Keratinocyte (primary cell): ENCODE data around the gene ZDHHC1. TPM values are rescaled to one million over a fixed set of nuclear protein-coding genes. Genes with fewer than 3 reads are reported as not detected.
"Not testable (repeated sequence)": the region's sequence is repeated elsewhere in the genome, so short reads cannot be mapped to it uniquely, and the experiment has no call there.

Experiments
- DNase-seq: peaks from one replicate; pipeline ENCODE4 v3.0.0-alpha.2; 2011; ENCODE audit warnings: low read depth, missing footprints, low spot score
- FAIRE-seq: peaks from 2 replicates; lab custom pipeline; 2011; peaks lifted over from hg19 to GRCh38; lab: Jason Lieb, UNC
- H2AFZ ChIP-seq: 2 replicates; pipeline ENCODE4 v1.6.0; 2012; ENCODE audit warnings: low read length, control low read depth, inconsistent platforms; ENCODE audit not compliant: control insufficient read depth
- H3K27ac ChIP-seq: 2 replicates; pipeline ENCODE4 v1.5.1; 2011; ENCODE audit warnings: low read length; ENCODE audit not compliant: control insufficient read depth, insufficient read depth
- H3K27me3 ChIP-seq: 3 replicates; pipeline ENCODE4 v1.6.0; 2011; ENCODE audit warnings: low read length; ENCODE audit not compliant: control insufficient read depth, insufficient read depth; ENCODE audit errors: extremely low read depth
- H3K36me3 ChIP-seq, 2 experiments: 2 replicates in 1 of 2; 3 replicates in 1 of 2; pipeline ENCODE4 v1.5.1; 2011; ENCODE audit warnings: low read length in 2 of 2, mild to moderate bottlenecking in 1 of 2; ENCODE audit not compliant: control insufficient read depth in 2 of 2, insufficient read depth in 2 of 2; ENCODE audit errors: extremely low read depth in 1 of 2
- H3K4me1 ChIP-seq: 3 replicates; pipeline ENCODE4 v1.5.1; 2011; ENCODE audit warnings: low read length; ENCODE audit not compliant: control insufficient read depth, insufficient read depth; ENCODE audit errors: extremely low read depth
- H3K4me2 ChIP-seq: 3 replicates; pipeline ENCODE4 v1.6.0; 2011; ENCODE audit warnings: low read depth, low read length; ENCODE audit not compliant: control insufficient read depth, insufficient read depth; ENCODE audit errors: extremely low read depth
- H3K4me3 ChIP-seq, 3 experiments: fragments of 200-600 bp in 1 of 3; sonication (generic) in 1 of 3; 2 replicates in 2 of 3; 3 replicates in 1 of 3; pipeline ENCODE4 v1.5.1; 2011 to 2016; ENCODE audit warnings: low read length in 3 of 3, mild to moderate bottlenecking in 3 of 3, control low read depth in 2 of 3, inconsistent platforms in 1 of 3, low read depth in 1 of 3, mixed read lengths in 1 of 3, mixed run types in 1 of 3, moderate library complexity in 1 of 3; ENCODE audit not compliant: control insufficient read depth in 2 of 3, insufficient read depth in 2 of 3; ENCODE audit errors: extremely low read depth in 1 of 3
- H3K79me2 ChIP-seq: 2 replicates; pipeline ENCODE4 v1.6.0; 2012; ENCODE audit warnings: low read length; ENCODE audit not compliant: control insufficient read depth, insufficient read depth
- H3K9ac ChIP-seq: 3 replicates; pipeline ENCODE4 v1.6.0; 2011; ENCODE audit warnings: low read length; ENCODE audit not compliant: control insufficient read depth, insufficient read depth; ENCODE audit errors: extremely low read depth
- H3K9me1 ChIP-seq: 3 replicates; pipeline ENCODE4 v1.6.0; 2011; ENCODE audit warnings: low read length; ENCODE audit not compliant: control insufficient read depth, insufficient read depth; ENCODE audit errors: extremely low read depth
- H3K9me3 ChIP-seq: 2 replicates; pipeline ENCODE4 v1.5.1; 2012; ENCODE audit warnings: low read depth, low read length; ENCODE audit not compliant: control insufficient read depth
- H4K20me1 ChIP-seq: 3 replicates; pipeline ENCODE4 v1.6.0; 2011; ENCODE audit warnings: low read length; ENCODE audit not compliant: control insufficient read depth, insufficient read depth; ENCODE audit errors: extremely low read depth
- CTCF ChIP-seq, 3 experiments: IDR thresholded peaks in 1 of 3; conservative IDR thresholded peaks in 1 of 3; optimal IDR thresholded peaks in 1 of 3; 2 replicates in 2 of 3; 3 replicates in 1 of 3; pipeline versions ENCODE3 to v1.5.1; 2011; ENCODE audit warnings: low read length in 3 of 3, mild to moderate bottlenecking in 3 of 3, moderate library complexity in 2 of 3, control low read depth in 1 of 3, inconsistent platforms in 1 of 3; ENCODE audit not compliant: insufficient read depth in 2 of 3; ENCODE audit errors: extremely low read depth in 1 of 3
- EZH2 ChIP-seq: IDR thresholded peaks from one replicate; pipeline ENCODE4 v1.6.1; 2012; ENCODE audit warnings: inconsistent platforms, mild to moderate bottlenecking, low read length, moderate library complexity
- dilution Hi-C: fragments of 300-500 bp; cut with MboI; formaldehyde crosslinking; loops from one replicate; pipeline ENCODE4 v1.7.0; 2020; ENCODE audit warnings: low sequenced_read_pairs; ENCODE audit not compliant: extremely low pct_ligation_motif_present
- polyA plus RNA-seq, 5 experiments: library from polyadenylated mRNA; depleted of rRNA in 3 of 5; stranded (reverse) in 3 of 5; stranded (forward) in 1 of 5; unstranded in 1 of 5; fragments of >200 nt; gene quantifications; 1 replicate in 1 of 5; 2 replicates in 3 of 5; 3 replicates in 1 of 5; pipeline versions ENCODE4 v1.2.1 to v1.2.3, GENCODE V29; 2011 to 2012; ENCODE audit warnings: missing spikeins in 2 of 5, low read depth in 1 of 5, low replicate concordance in 1 of 5

Gene ZDHHC1
- polyA plus RNA-seq, 1 donor (not counting 4 experiments of a cell fraction or from before 2014, with no cell fraction given): 1.1 TPM

GRCh38 chr16:67356396-67356795 is 59.9 kb downstream of the ZDHHC1 start:
- DNase-seq (no peak), FAIRE-seq (no peak)
- Histone ChIP-seq H3K36me3 (no peaks in the 10 kb centered on the region), H3K4me2 (no peak overlapping the region), H2AFZ (no peak overlapping the region), H3K79me2 (no peaks in the 10 kb centered on the region), H4K20me1 (no peaks in the 10 kb centered on the region), H3K4me3 (no peak overlapping the region), H3K9me1 (no peaks in the 10 kb centered on the region), H3K27ac (no peak overlapping the region), H3K4me1 (no peaks in the 10 kb centered on the region), H3K27me3 (no peaks in the 10 kb centered on the region), H3K9ac (no peak overlapping the region), H3K9me3 (no peaks in the 10 kb centered on the region)
- no peak for TF ChIP-seq EZH2
- TF ChIP-seq CTCF (optimal IDR thresholded peaks at IDR 0.05 in 1 of 3, IDR thresholded peaks at IDR 0.05 in 1 of 3, conservative IDR thresholded peaks at IDR 0.05 in 1 of 3; ENCODE audit: extremely low read depth in 1 of 3, insufficient read depth in 2 of 3, low read length in 3 of 3): no peak
- dilution Hi-C loops: no loop called here

GRCh38 chr16:67352463-67352862 is 63.8 kb downstream of the ZDHHC1 start:
- FAIRE-seq, H3K4me1 ChIP-seq, H3K27me3 ChIP-seq, H3K27ac ChIP-seq, H3K9ac ChIP-seq, H4K20me1 ChIP-seq, H3K79me2 ChIP-seq, H3K36me3 ChIP-seq, H3K4me2 ChIP-seq, H2AFZ ChIP-seq, H3K9me1 ChIP-seq, dilution Hi-C loops, H3K9me3 ChIP-seq, DNase-seq, H3K4me3 ChIP-seq: not testable (repeated sequence)

- no peak overlapping the region for H2AFZ ChIP-seq
- no peaks in the 10 kb centered on the region for H3K9me3 ChIP-seq
- DNase-seq (no peak), FAIRE-seq (no peak)
- H3K9me1 ChIP-seq: no peaks in the 10 kb centered on the region
- H3K36me3 ChIP-seq: no peaks in the 10 kb centered on the region
- no peaks in the 10 kb centered on the region for H3K27me3 ChIP-seq
- H4K20me1 ChIP-seq: no peaks in the 10 kb centered on the region
- H3K9ac ChIP-seq: no peak overlapping the region
- H3K27ac ChIP-seq: no peak overlapping the region
- no peaks in the 10 kb centered on the region for H3K79me2 ChIP-seq
- no peak overlapping the region for H3K4me3 ChIP-seq
- TF ChIP-seq EZH2: no peak
- no peak for TF ChIP-seq CTCF (optimal IDR thresholded peaks at IDR 0.05 in 1 of 3, IDR thresholded peaks at IDR 0.05 in 1 of 3, conservative IDR thresholded peaks at IDR 0.05 in 1 of 3; ENCODE audit: extremely low read depth in 1 of 3, insufficient read depth in 2 of 3, low read length in 3 of 3)
- no peak overlapping the region for H3K4me2 ChIP-seq
- H3K4me1 ChIP-seq: no peaks in the 10 kb centered on the region
- dilution Hi-C loops: no loop called here
Measured at GRCh38 chr16:67350324-67350723, 66.0 kb downstream of the ZDHHC1 start.
